IPS DF 19.7 (cell line): ENCODE results near the gene SEMA4D.
A peak's percentile ranks its signal among the peaks of the same experiment; 100 is the strongest.
"Not testable (repeated sequence)": the region's sequence is repeated elsewhere in the genome, so short reads cannot be mapped to it uniquely, and the experiment has no call there.

Source experiments
- DNase-seq: peaks from one replicate; pipeline ENCODE4 v3.0.0-alpha.2; 2013; ENCODE audit warnings: low read depth, low spot score

The SEMA4D gene

DNA sequence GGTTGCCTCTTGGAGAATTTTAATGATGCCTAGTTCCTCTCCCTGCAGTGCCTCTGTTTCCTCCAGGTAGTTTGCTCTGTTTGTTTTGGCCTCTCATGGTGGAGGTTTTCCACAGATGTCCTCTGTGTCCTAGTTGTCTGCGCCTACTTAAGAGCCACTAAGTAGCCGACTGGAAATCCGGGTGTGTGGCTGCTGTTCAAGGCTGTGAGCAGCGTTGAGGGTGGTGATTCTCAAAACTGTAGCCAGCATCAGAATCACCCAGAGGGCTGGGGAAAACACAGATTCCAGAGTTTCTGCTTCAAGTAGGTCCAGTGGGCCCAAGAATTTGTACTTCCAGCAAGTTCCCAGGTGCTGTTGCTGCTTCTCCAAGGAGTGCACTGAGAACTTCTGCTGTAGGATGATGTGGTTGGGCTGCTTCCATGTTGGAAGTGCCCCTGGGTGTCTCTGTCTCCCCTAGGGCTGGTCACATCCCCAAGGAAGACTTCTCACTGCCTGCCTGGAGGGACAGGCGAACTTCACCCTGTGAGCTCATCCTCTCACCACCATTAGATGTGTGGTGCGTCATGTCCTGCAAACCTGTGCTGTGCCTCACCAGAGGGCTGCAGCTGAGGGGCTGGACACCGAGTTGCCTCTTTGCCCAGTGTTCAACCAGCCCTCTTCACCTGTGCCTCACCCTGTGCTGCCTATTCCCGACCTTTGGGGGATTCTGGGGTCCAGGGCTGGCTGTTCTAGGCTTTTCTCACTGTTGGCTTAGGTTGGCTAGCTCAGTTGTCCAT is 144.9 kb downstream of the SEMA4D start:
- DNase-seq: no peak

DNA sequence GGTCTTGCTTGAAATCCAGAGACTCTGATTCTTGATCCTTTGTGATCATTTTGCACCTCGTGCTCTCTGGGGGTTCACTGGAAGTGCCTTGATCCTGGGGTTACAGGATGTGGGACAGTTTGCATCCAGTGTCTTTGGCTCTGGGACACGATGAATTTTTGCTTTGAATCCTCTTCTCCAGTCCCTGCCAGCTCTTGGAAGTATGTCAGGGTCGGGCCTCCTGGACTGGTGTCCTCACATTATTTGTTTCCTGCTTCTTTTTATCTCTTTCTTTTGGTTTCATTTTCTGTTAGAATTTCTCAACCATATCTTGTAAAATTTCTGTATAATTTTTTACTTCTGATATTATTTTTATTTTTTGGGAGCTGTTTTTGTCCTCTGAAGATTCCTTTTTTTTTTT is 145.5 kb downstream of the SEMA4D start:
- DNase-seq: no peak

DNA sequence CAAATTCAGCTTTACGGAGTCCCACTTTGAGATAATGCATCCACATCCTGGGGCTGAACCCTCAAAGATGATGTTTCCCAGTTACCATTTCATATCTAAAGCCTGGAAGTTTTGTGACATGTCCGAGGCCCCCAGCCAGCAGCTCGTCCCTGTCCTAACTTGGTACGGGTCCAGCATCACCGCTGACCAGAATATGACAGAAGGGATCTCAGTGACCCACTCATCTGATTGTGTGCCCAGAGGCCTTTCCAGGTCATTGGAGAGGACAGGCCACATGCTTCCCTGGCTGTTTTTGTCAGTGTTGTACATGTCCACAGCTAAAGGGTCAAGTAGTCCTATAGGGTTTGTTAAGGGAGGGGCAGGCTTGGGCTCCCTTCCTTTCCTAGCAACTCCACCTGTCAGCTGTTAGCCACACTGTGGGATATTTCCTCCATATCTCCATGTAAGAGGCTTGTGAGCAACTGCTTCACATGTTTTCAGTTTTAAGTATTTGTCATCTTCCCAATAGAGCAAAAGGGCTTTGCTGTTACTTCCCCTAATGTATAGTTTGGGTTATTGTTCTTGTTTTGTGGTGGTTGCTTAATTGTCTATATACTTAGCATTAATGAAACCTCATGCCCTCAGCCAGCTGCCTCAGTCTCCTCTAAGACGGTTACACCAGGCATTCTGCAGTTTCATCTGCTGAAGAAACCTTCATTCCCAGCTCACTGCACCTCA is 146.2 kb downstream of the SEMA4D start:
- no peak for DNase-seq

DNA sequence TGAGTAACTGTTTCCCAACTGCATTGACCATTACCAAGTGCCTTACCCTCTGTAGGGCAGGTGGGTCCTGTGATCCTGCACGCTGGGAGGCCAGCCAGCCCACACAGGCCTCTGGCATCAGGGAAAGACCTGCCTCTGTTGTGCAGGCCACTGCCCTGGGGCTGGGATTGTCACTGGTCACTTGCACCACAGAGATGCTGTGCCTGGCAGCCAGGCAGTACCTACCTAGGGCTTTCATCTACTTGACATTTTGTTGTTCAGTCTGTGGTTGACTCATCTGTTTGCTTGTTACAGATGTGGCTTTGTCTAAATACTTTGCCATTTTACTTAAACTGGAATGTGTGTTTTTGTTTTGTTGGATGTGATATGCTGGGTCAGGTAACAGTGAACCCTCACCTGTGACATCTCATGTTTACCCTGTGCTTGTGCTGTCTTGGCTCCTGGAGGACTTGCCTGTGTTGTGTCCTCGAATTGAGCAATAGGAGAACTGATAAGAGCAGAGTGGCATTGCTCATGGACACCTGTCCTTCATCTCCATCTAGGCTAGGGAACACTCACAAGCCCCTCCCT is 146.8 kb downstream of the SEMA4D start:
- no peak for DNase-seq

DNA sequence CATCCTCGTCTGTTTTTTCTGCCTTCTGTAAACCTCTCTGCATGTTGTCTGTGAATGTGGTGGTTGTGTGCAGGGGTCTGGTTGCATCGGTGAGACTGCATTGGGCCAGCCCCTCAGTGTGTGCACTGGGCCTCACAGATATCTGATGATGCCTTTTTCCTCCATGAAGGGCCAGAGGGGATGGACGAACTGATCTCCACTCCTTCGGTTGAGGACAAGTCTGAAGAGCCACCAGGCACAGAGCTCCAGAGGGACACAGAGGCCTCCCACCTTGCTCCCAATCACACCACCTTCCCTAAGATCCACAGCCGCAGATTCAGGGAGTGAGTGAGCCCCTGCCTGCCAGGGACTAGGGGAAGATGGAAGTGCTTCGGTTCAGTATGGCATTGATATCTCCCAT is 148.3 kb downstream of the SEMA4D start:
- no peak for DNase-seq

DNA sequence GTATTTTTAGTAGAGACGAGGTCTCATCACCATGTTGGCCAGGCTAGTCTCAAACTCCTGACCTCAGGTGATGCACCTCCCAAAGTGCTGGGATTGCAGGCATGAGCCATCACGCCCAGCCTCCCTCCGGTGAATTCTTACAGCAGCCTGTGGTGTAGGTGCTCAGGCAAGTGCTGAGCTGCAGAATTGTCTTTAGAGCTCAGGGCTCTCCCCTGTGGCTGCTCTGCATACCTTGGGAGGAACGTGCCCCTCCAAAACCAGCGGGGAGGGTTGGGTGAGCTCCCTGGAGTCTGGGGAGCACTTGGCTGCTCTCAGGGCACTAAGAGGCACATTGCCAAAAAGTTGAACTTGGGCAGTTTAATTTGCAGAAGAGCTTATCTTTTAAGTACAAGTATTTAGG is 150.3 kb downstream of the SEMA4D start:
- no peak for DNase-seq

DNA sequence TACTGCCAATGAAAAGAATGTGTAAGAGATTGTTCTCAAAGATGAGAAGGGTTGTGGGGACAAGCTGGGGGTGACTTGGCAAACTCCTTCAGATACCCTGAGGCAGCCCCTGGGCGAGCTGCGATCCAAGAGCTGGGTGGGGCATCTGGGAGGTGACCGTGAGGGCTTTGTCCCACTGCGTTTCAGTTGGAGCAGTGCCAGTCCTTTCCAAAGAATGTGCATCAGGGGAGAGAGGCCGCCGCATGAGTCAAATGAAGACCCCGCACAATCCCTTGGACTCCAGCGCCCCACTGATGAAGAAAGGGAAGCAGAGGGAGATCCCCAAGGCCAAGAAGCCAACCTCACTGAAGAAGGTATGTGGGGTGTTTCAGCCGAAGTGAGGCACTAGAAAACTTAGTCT is 151.2 kb downstream of the SEMA4D start:
- DNase-seq: no peak

DNA sequence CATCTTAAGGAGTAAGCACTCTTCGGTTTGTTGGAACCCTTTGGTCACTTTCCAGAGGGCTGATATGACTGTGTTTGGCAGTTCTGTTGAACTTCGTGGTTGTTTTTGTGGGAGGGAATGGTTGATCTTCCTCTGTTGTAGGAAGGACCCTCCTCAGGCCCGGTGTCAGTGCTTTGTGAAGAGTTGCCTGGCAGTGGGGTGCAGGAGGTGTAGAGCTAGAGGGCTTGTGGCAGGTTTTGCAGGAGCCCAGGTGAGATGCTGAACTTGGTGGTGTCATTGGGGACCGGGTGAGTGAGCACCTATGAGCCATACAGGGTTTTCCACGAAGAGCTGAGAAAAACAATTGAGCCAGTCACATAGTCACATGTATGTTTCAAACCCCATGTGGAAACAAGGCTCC is 152.4 kb downstream of the SEMA4D start:
- DNase-seq: no peak

DNA sequence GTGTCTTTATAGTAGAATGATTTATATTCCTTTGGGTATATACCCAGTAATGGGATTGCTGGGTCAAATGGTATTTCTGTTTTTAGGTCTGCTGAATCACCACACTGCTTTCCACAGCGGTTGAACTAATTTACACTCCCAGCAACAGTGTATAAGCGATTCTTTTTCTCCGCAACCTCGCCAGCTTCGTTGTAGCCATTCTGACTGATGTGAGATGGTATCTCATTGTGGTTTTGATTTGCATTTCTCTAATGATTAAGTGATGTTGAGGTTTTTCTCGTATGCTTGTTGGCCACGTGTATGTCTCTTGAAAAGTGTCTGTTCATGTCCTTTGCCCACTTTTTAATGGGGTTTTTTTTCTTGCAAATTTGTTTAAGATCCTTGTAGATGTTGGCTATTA is 154.1 kb downstream of the SEMA4D start:
- not testable (repeated sequence) for DNase-seq

DNA sequence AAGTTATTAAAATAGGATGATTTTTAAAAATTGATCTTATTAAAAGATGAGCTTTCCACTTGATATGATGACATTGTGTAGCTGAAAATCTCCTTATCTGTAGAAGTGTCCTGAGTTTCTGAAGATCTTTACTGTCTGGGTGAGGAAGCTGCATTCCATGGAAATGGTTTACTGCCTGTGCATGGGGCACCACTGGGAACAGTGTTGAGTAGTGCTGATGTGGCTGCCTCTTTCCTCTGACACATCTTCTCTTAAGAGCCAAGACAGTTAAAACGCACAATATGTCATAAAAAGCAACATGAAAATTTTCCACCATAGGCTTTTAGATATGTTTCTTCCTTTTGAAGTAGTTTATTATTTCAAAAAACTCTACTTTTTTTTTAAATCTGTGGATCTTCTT is 155.0 kb downstream of the SEMA4D start:
- DNase-seq: no peak

DNA sequence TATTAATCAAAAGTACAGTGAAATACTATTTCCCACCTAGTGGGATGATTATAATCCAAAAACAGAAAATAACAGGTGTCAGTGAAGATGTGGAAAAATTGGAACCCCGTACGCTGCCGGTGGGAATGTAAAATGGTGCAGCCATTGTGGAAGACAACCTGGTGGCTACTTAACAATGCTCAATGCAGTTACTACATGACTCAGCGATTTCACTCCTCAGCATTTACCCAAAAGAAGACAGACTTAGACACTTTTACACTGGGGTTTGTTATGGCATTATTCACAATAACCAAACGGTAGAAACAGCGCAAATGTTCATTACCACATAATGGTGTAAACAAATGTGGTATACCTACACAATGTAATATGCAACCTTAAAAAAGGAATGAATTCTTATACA is 155.7 kb downstream of the SEMA4D start:
- no peak for DNase-seq

DNA sequence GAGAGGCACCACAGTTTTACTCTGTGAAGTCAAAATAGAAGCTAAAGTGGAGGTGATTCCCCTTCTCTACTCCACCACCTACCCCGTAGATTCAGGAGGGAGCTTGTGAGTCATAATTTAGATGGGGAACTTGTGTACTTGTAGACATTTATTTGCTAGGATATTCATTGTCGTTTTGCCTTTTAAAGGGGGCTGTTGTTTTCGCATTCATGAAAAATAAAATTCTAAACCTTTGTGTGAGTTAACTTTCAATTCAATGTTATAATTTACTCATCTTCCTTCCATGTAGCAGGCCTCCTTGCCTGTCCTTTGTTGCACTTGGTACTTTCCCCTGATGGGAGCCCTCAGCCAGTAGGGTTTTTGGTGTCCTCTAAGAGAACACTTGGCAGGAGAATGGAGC is 157.6 kb downstream of the SEMA4D start:
- DNase-seq: no peak

DNA sequence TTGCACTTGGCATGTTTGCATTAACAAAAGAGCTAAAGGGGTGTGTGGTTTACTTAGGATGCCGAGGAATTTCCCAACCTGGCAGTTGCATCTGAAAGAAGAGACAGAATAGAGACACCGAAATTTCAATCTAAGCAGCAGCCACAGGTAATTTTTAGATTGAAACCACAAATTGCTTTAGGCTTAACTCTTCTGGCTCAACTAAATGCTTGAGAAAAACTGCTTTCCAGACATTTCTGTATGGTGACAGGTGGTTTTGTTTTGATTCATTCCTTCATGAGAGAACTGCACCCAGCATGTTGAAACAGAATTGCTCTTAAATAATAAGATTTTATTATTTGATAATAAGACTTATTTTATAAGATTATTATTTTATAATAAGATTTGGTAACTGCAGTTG is 158.1 kb downstream of the SEMA4D start:
- DNase-seq: no peak

DNA sequence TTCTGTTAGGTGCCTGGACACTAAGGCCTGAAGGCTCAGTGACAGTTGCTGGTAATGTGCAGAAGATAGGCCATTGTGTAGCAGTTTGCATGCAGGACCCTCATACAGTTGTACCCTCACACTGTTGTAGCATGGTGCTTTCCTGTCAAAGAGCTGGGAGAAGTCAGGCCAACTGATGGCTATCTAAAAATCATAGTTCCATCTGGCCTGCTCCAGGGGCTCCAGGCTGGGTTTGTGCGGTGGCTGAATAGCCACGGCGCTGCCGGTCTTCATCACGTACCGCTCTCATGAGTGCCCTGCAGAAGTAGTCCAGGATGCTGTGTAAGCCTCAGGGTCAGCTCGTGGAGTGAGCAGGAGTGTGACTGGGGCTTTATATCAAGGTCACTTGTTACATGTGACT is 167.4 kb downstream of the SEMA4D start:
- DNase-seq: no peak

DNA sequence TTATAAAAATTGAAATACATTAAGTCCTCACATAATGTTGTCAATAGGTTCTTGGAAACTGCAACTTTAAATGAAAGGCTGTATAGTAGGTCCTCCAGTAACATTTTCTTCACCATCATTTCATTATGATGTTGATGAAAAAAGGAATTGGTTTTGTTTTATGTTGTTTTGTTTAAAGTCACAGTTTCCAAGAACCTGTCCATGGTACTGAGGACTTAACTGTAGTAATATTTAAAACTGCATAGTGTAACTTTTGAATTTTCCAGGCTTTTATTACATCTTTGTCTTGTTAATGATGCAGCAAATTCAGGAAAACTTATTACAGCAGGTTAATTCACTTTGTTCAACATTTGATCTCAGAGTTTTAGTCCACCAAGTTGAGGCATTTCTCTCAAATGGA is 168.0 kb downstream of the SEMA4D start:
- no peak for DNase-seq

DNA sequence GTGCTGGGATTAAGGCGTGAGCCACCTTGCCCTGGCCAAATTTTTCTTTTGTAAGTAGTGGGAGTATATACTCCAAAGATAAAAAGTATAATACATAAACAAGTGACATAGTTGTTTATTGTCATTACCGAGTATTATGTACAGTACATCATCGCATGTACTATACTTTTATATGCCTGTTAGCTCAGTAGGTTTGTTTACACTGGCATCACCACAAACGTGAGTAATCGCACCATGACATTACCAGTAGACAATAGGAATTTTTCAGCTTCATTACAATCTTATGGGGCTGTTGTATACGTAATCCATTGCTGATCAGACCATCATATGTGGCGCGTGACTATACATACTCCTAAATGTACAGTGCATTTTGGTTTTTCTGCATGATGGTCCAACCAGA is 169.8 kb downstream of the SEMA4D start:
- DNase-seq: no peak

DNA sequence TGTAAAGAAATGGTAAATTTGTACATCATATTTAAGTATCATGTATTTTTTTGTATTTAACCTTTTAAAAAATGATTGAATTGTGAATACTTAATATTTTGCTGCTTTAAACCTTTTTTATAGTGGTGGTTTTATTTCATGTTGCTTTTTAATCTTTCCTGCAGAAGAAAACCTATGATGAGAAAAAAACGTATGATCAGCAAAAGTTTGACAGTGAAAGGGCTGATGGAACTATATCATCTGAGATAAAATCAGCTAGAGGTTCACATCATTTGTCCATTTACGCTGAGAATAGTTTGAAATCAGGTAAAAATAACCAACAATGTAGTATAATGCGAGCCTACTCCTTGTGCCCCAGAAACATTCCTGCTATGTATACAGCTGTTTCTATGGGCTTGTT is 172.2 kb downstream of the SEMA4D start:
- DNase-seq: no peak

DNA sequence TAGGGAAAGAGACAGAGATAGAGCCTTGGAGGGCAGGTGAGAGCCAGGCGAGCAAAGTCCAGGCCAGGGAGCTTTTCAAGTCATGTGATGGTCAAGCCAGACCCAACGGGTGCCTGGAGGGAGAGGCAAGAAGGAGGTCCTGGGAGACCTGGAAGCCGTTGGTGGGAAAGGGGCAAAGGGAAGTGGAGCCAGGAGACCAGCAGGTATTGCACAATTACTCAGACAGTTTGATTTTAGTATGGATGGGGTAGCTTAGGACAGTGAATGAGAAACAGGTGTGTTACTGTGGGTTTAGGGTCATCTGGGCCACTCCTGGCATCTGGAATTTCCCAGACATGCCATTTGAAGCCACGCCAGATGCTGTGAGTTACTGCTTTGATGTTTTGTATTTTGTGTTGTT is 174.5 kb downstream of the SEMA4D start:
- DNase-seq: no peak

DNA sequence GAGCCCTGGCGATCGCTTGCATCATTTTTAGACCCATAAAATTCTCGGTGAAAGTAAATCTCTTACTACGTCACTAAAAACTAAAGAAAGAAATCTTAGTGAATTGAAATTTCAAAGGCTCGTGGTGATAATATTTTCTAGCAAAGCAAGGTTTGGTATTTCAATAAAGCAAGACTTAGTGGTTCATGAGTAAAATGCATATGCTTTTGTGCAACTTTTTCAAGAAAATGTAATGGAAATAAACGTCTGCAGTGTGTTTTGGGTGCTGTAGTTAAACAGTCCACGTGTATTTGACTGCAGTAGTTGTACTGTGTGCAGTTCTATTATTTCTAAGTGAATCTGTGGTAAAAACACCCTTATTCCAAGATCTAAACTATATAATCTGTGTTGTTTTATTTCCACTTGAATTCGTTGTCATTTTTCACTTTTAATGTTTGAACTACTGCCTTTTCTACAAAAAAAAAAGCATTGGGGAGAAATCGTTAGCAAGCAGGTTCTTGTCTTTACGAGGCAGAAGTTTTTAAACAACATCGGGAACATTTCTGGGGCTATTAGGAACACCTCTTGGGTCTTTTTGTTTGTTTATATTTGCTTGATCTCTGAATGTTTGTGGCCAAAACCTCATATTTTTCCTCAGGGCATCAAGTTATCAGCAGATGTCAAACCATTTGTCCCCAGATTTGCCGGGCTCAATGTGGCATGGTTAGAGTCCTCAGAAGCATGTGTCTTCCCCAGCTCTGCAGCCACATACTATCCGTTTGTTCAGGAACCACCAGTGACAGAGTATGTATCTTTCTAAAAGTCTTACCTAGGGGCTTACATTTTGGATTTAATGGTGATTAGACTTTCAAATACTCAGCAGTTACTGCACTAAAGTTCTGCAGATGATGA is 178.7 kb downstream of the SEMA4D start:
- DNase-seq: no peak

DNA sequence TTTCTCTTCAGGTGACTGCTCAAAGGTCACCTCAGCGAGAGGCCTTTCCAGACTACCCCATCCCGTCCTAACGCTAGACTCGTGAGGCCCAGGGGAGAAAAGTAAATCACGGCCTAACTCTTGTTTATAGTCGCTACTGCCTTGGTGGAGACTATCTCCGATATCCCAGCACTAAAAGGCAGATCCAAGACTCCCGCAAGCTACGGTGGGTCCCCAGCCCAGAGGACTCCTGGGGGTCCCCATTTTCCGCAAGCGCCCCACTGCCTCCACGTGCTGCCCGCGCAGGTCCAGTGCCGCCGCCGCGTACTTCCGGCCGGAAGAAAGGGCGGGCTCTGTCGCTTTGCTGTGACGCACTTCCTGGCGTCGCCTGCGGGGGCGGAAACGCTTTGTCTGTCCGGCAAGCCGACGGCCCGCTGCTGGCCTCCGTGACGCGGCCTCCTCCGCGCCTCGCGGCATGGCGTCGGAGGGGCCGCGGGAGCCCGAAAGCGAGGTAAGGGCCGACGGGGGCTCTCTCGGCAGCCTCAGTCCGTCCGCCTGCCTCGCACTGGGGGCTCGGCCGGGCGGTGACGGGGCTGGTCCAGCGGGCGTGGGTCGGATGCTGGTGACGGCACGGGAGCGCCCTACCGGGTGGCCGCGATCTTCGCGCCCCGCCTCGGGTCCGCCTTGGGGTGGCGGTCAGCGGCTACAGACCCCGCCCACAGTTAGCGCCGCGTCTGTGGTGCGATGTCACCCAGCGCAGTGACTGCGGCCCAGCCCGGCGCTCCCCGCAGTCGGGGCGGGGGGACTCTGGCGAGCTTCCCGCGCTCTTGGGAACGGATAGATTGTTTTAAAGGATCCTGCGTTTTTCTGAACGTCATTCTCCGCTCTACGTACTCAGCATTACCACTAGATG is 179.5 kb downstream of the SEMA4D start, which contains the start of gene SECISBP2:
Gene SECISBP2 (plus strand): TSS at position 378 of the 892 bp plus-strand sequence. CDS start 77 bp downstream, at position 455.
- peak; percentile 73 for DNase-seq

DNA sequence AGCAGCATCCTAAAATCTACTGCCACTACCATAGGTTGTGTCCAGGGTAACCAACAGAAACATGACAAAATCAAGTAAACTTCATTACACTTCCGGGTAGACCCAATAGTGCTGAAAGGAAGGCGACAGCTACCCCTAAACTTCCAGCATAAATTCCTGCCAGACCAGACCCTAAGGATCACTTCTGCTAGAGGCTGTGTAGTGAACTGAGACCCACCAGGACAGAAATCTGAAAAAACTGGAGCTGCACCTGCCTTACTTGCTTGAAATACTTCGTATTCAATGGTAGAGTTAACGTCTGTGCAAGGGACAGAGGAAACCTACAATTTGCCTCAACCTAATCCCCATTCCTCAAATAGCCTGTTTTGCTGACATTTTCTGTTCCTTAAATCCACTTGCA is 180.6 kb downstream of the SEMA4D start:
- DNase-seq: no peak
